K562 (cell line): ENCODE results near the gene YPEL1. TPM values are rescaled to one million over a fixed set of nuclear protein-coding genes. Genes with fewer than 3 reads are reported as not detected.

Experiments used
- ATAC-seq: fragments of 200-7000 bp; cut with Tn5 transposase; 3 replicates; pipeline ENCODE4 v1.9.1; 2020; ENCODE audit warnings: moderate library complexity
- BruUV-seq: library from RNA; stranded (reverse); fragments of 400-500 nt; replicated peaks from 2 replicates; lab custom pipeline; 2021; lab: Mats Ljungman, UMichigan
- CTCF ChIA-PET: fragments of 300-600 bp; formaldehyde crosslinking; extraction: SDS; loops from one replicate; lab custom pipeline; 2021; ENCODE audit warnings: low intra/inter-chr PET ratio; lab: Yijun Ruan, JAX
- POLR2A ChIA-PET: fragments of 300-600, 350-650 bp; sonication (Branson Sonifier 250); formaldehyde crosslinking; extraction: SDS; loops from one replicate; lab custom pipeline; 2021; ENCODE audit warnings: antibody characterized with exemption, inconsistent platforms; lab: Yijun Ruan, JAX
- DNase-seq, 4 experiments: peaks; one replicate each; pipeline versions ENCODE4 v3.0.0 to v3.0.0-alpha.2; 2011 to 2018; ENCODE audit warnings: low spot score in 3 of 4, mixed read lengths in 3 of 4; ENCODE audit errors: extremely low read depth in 1 of 4
- FAIRE-seq: peaks from 2 replicates; lab custom pipeline; 2011; peaks lifted over from hg19 to GRCh38; lab: Jason Lieb, UNC
- H2AFZ ChIP-seq: 2 replicates; pipeline ENCODE4 v1.6.0; 2011; ENCODE audit warnings: low read depth, low read length, control low read depth, inconsistent platforms
- H3K27ac ChIP-seq: fragments of 200-600 bp; 3 replicates; pipeline ENCODE4 v1.8.0; 2011; ENCODE audit warnings: low read depth, mild to moderate bottlenecking, control low read depth, inconsistent platforms, low read length, moderate library complexity, mixed read lengths; ENCODE audit errors: extremely low read depth
- H3K27me3 ChIP-seq, 2 experiments: fragments of 300-600 bp in 1 of 2; 2 replicates in 1 of 2; 3 replicates in 1 of 2; pipeline versions ENCODE4 v1.6.0 to v1.8.0; 2011; ENCODE audit warnings: inconsistent platforms in 2 of 2, low read length in 2 of 2, mild to moderate bottlenecking in 1 of 2, mixed read lengths in 1 of 2, moderate library complexity in 1 of 2; ENCODE audit not compliant: control insufficient read depth in 2 of 2, insufficient read depth in 2 of 2
- H3K36me3 ChIP-seq: fragments of 300-600 bp; 3 replicates; pipeline ENCODE4 v1.8.0; 2011; ENCODE audit warnings: mild to moderate bottlenecking, low read length, inconsistent platforms; ENCODE audit not compliant: control insufficient read depth, insufficient read depth
- H3K4me1 ChIP-seq, 2 experiments: fragments of 200-600 bp in 1 of 2; replicated peaks in 1 of 2; 2 replicates in 1 of 2; 3 replicates in 1 of 2; pipeline versions ENCODE4 v1.5.1 to v1.8.0; 2011; ENCODE audit warnings: inconsistent platforms in 2 of 2, low read length in 2 of 2, mild to moderate bottlenecking in 1 of 2, mixed read lengths in 1 of 2, moderate library complexity in 1 of 2; ENCODE audit not compliant: control insufficient read depth in 2 of 2, insufficient read depth in 2 of 2
- H3K4me2 ChIP-seq: 2 replicates; pipeline ENCODE4 v1.6.1; 2011; ENCODE audit warnings: low read length, control low read depth, inconsistent platforms, mixed read lengths; ENCODE audit not compliant: insufficient read depth
- H3K4me3 ChIP-seq: fragments of 200-600 bp; sonication (generic), shearing (Covaris generic); 2 replicates; pipeline ENCODE4 v1.5.1; 2016; ENCODE audit warnings: control low read depth, inconsistent platforms
- H3K79me2 ChIP-seq: fragments of 200-600 bp; 3 replicates; pipeline ENCODE4 v1.8.0; 2011; ENCODE audit warnings: low read length, inconsistent platforms; ENCODE audit not compliant: control insufficient read depth, insufficient read depth
- H3K9ac ChIP-seq, 2 experiments: 2 replicates each; pipeline versions ENCODE4 v1.6.0 to v1.6.1; 2011; ENCODE audit warnings: low read depth in 2 of 2, low read length in 2 of 2, control low read depth in 1 of 2, inconsistent platforms in 1 of 2, mild to moderate bottlenecking in 1 of 2, mixed read lengths in 1 of 2; ENCODE audit not compliant: insufficient read depth in 1 of 2
- H3K9me1 ChIP-seq: one replicate; pipeline ENCODE4 v1.6.0; 2011; ENCODE audit warnings: inconsistent platforms, mild to moderate bottlenecking, low read length, moderate library complexity; ENCODE audit not compliant: control insufficient read depth, insufficient read depth
- H3K9me3 ChIP-seq: replicated peaks from 2 replicates; pipeline ENCODE4 v1.5.1; 2011; ENCODE audit warnings: low read depth, low read length, inconsistent platforms; ENCODE audit not compliant: control insufficient read depth, insufficient read depth
- H4K20me1 ChIP-seq: replicated peaks from 2 replicates; pipeline ENCODE4 v1.6.1; 2011; ENCODE audit warnings: low read length, inconsistent platforms, mixed read lengths; ENCODE audit not compliant: control insufficient read depth, insufficient read depth
- CREBBP ChIP-seq: IDR thresholded peaks from one replicate; pipeline ENCODE4 v1.6.1; 2012; ENCODE audit warnings: low read depth, mild to moderate bottlenecking, control low read depth, inconsistent platforms, low read length
- WGBS: fragments of 100-300 bp; shearing (Covaris generic); methylation state at CpG from one replicate; pipeline ENCODE4 v1.1.6; 2016; ENCODE audit warnings: low coverage, mixed read lengths; ENCODE audit not compliant: insufficient coverage; ENCODE audit errors: missing lambda C conversion rate; 5-methylcytosine and 5-hydroxymethylcytosine counted together
- in situ Hi-C: fragments of 300-500 bp; cut with MboI; formaldehyde crosslinking; loops from 4 replicates; pipeline ENCODE4 v1.15.0; 2018; ENCODE audit warnings: inconsistent platforms, mixed read lengths
- intact Hi-C: fragments of 100-400 bp; cut with micrococcal nuclease; formaldehyde crosslinking; loops from 2 replicates; pipeline ENCODE4 v1.14.2; 2022
- polyA plus RNA-seq, 8 experiments: library from polyadenylated mRNA; depleted of rRNA in 4 of 8; stranded (reverse) in 5 of 8; unstranded in 3 of 8; fragments of >200 nt; fragmentation: Nextera tagmentation in 2 of 8; fragmentation: Illumina TruSeq in 1 of 8; extraction: Ambion mirVana in 2 of 8; extraction: Trizol in 1 of 8; gene quantifications; 2 replicates each; pipeline versions ENCODE4 v1.2.1 to v1.2.3, GENCODE V29; 2011 to 2014; ENCODE audit warnings: inconsistent platforms in 1 of 8, missing spikeins in 1 of 8
- total RNA-seq, 7 experiments: library from RNA; depleted of rRNA in 6 of 7; stranded (reverse); fragments of >200 nt in 6 of 7; fragmentation: Illumina TruSeq in 2 of 7; extraction: Trizol in 2 of 7; gene quantifications; 2 replicates each; pipeline versions ENCODE4 v1.2.1 to v1.2.3, GENCODE V29; 2011 to 2021; ENCODE audit warnings: low replicate concordance in 1 of 7
- TF ChIP-seq, protein P1 (sequence below): fragments of 250-450 bp; sonication (Bioruptor Pico); IDR thresholded peaks from 2 replicates; pipeline ENCODE4 v1.4.0; 2020; ENCODE audit warnings: mild to moderate bottlenecking
- TF ChIP-seq, protein P2 (sequence below): fragments of 200-600 bp; sonication (generic); IDR thresholded peaks from one replicate; pipeline ENCODE4 v1.6.1; 2012; ENCODE audit warnings: mild to moderate bottlenecking, low read depth, low read length, inconsistent platforms

The YPEL1 gene
- total and polyA plus RNA-seq, 9 of the 15 experiments (the other 6 are each of a cell fraction or from before 2014, with no cell fraction given) = 0.07 to 2.2 (median 0.46) TPM

DNA sequence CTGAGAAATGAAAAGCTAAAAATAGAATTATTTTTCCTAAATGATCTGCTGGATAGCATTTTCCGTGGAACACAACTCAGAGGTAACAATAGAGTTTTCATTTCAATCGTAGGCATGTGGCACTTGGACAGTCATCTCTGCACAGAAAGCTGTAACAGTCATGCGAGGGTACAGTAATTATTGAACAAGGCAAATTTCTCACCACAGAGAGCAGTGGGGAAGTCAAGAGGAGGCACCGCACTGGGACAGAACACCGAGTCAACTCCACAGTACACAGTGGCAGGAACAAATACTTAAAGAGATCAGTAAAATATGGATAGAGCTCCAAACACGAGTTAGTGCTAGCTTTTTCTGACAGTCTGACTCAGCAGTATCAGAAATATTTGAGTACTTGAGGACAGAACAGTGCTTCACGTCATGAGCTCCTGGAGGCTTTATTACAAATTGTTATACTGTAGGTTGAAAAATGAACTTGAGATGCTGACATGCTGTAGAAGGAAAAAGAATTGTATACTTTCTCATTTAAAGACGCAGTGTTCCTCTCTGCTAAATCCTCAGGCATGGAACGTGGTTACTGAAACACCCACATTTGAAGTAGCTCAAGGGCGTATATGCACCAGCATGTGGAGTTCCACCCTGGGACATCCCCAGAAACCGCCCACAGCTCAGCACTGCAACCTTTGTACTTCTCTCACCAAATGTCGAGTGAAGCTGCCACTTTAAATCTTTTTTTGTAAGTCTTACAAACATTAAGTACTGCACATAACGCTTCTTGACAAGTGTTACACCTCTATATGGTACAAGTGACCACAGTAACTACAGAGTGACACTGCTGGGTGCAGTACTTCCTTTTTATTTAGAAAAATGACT lies 27.4 kb upstream of the YPEL1 start (continued):
- TF ChIP-seq, protein P1, sequence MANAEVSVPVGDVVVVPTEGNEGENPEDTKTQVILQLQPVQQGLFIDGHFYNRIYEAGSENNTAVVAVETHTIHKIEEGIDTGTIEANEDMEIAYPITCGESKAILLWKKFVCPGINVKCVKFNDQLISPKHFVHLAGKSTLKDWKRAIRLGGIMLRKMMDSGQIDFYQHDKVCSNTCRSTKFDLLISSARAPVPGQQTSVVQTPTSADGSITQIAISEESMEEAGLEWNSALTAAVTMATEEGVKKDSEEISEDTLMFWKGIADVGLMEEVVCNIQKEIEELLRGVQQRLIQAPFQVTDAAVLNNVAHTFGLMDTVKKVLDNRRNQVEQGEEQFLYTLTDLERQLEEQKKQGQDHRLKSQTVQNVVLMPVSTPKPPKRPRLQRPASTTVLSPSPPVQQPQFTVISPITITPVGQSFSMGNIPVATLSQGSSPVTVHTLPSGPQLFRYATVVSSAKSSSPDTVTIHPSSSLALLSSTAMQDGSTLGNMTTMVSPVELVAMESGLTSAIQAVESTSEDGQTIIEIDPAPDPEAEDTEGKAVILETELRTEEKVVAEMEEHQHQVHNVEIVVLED (CRISPR knock-in tag) = no peak
- TF ChIP-seq CREBBP = no peak

DNA sequence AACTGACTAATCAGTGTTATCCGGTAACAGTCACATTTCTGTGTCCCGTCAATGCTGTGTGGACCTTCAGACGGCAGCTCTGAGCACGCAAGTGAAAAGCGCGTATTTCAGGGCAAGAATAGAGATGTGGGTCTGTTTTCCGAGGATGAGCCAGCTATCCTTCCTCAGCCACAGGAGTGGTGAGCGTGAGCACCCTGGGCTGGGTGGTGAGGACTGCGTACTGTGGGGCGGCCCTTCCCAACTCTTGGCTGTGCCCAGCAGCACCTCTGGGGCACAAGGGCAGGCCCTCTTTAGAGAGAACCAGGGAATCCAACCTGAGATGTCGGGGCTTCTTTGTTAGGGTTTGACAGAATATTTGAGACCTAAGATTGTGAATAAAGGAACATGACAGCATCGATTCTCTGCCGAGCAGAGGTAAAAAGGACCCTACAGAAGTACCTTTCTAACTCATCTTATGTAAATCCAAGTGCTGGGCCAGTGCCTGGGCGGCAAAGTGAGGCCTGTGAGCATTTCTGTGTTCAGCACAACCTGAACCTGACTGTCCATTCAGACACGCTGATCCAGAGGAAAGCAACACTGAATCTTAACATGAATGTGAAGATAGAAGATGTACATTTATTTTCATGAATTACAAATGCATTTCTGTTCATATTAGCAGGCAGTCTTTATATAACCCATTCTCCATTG lies 26.5 kb upstream of the YPEL1 start:
- no peaks in the 10 kb centered on the region; the same call in none of the 2 replicates for H4K20me1 ChIP-seq
- no peaks in the 10 kb centered on the region for H3K27me3 ChIP-seq
- 95% methylated on average over 15 of the region's 15 CpGs for WGBS
- peaks cover 94% of the 10 kb centered on the region for H3K36me3 ChIP-seq
- DNase-seq = no peak
- H2AFZ ChIP-seq = no peak overlapping the region
- no peak overlapping the region for H3K4me3 ChIP-seq
- peak overlapping the region in 1 of 2 experiments; percentile 1; a peak in 1 of 4 replicates for H3K9ac ChIP-seq
- no peak overlapping the region for H3K4me2 ChIP-seq
- H3K4me1 ChIP-seq = peaks cover 8 to 9% of the 10 kb centered on the region in 2 experiments; a peak in 4 of 5 replicates
- POLR2A ChIA-PET = interaction anchor here (0.6 to 16.6 kb wide), 24 partner anchors 7 to 1749 kb away, joined by 3 to 258 read pairs (median 5); partner anchors contain the start of gene PPM1F
- no TSS peak for BruUV-seq
- no peak for ATAC-seq
- in situ Hi-C loops (no loop called here), intact Hi-C loops (no loop called here)
- no peak for FAIRE-seq
- peaks cover under 1% of the 10 kb centered on the region for H3K9me1 ChIP-seq
- H3K27ac ChIP-seq = no peak overlapping the region
- H3K9me3 ChIP-seq = no peaks in the 10 kb centered on the region
- H3K79me2 ChIP-seq = no peaks in the 10 kb centered on the region
- CTCF ChIA-PET = no interaction called here
- TF ChIP-seq, protein P2, sequence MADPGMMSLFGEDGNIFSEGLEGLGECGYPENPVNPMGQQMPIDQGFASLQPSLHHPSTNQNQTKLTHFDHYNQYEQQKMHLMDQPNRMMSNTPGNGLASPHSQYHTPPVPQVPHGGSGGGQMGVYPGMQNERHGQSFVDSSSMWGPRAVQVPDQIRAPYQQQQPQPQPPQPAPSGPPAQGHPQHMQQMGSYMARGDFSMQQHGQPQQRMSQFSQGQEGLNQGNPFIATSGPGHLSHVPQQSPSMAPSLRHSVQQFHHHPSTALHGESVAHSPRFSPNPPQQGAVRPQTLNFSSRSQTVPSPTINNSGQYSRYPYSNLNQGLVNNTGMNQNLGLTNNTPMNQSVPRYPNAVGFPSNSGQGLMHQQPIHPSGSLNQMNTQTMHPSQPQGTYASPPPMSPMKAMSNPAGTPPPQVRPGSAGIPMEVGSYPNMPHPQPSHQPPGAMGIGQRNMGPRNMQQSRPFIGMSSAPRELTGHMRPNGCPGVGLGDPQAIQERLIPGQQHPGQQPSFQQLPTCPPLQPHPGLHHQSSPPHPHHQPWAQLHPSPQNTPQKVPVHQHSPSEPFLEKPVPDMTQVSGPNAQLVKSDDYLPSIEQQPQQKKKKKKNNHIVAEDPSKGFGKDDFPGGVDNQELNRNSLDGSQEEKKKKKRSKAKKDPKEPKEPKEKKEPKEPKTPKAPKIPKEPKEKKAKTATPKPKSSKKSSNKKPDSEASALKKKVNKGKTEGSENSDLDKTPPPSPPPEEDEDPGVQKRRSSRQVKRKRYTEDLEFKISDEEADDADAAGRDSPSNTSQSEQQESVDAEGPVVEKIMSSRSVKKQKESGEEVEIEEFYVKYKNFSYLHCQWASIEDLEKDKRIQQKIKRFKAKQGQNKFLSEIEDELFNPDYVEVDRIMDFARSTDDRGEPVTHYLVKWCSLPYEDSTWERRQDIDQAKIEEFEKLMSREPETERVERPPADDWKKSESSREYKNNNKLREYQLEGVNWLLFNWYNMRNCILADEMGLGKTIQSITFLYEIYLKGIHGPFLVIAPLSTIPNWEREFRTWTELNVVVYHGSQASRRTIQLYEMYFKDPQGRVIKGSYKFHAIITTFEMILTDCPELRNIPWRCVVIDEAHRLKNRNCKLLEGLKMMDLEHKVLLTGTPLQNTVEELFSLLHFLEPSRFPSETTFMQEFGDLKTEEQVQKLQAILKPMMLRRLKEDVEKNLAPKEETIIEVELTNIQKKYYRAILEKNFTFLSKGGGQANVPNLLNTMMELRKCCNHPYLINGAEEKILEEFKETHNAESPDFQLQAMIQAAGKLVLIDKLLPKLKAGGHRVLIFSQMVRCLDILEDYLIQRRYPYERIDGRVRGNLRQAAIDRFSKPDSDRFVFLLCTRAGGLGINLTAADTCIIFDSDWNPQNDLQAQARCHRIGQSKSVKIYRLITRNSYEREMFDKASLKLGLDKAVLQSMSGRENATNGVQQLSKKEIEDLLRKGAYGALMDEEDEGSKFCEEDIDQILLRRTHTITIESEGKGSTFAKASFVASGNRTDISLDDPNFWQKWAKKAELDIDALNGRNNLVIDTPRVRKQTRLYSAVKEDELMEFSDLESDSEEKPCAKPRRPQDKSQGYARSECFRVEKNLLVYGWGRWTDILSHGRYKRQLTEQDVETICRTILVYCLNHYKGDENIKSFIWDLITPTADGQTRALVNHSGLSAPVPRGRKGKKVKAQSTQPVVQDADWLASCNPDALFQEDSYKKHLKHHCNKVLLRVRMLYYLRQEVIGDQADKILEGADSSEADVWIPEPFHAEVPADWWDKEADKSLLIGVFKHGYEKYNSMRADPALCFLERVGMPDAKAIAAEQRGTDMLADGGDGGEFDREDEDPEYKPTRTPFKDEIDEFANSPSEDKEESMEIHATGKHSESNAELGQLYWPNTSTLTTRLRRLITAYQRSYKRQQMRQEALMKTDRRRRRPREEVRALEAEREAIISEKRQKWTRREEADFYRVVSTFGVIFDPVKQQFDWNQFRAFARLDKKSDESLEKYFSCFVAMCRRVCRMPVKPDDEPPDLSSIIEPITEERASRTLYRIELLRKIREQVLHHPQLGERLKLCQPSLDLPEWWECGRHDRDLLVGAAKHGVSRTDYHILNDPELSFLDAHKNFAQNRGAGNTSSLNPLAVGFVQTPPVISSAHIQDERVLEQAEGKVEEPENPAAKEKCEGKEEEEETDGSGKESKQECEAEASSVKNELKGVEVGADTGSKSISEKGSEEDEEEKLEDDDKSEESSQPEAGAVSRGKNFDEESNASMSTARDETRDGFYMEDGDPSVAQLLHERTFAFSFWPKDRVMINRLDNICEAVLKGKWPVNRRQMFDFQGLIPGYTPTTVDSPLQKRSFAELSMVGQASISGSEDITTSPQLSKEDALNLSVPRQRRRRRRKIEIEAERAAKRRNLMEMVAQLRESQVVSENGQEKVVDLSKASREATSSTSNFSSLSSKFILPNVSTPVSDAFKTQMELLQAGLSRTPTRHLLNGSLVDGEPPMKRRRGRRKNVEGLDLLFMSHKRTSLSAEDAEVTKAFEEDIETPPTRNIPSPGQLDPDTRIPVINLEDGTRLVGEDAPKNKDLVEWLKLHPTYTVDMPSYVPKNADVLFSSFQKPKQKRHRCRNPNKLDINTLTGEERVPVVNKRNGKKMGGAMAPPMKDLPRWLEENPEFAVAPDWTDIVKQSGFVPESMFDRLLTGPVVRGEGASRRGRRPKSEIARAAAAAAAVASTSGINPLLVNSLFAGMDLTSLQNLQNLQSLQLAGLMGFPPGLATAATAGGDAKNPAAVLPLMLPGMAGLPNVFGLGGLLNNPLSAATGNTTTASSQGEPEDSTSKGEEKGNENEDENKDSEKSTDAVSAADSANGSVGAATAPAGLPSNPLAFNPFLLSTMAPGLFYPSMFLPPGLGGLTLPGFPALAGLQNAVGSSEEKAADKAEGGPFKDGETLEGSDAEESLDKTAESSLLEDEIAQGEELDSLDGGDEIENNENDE = no peak
